Smooth muscle cell (in vitro differentiated cells): ENCODE measurements around the gene CRIP2. TPM values are rescaled to one million over a fixed set of nuclear protein-coding genes. Genes with fewer than 3 reads are reported as not detected.

Source experiments
- DNase-seq: peaks from one replicate; lab custom pipeline; 2025; ENCODE audit not compliant: unreplicated experiment; lab: John Stamatoyannopoulos, UW
- H2AFZ ChIP-seq: fragments of 200-600 bp; sonication (generic); 2 replicates; pipeline ENCODE4 v1.6.0; 2016; ENCODE audit warnings: antibody characterized with exemption, low read depth, mild to moderate bottlenecking
- H3F3A ChIP-seq: fragments of 200-600 bp; sonication (generic); 2 replicates; pipeline ENCODE4 v1.6.0; 2017; ENCODE audit warnings: antibody characterized with exemption, low read depth
- H3K27ac ChIP-seq: fragments of 200-600 bp; sonication (generic); 2 replicates; pipeline ENCODE4 v1.5.1; 2016; ENCODE audit warnings: low read depth, mild to moderate bottlenecking
- H3K27me3 ChIP-seq: fragments of 200-600 bp; sonication (generic); 2 replicates; pipeline ENCODE4 v1.6.1; 2016; ENCODE audit warnings: low read depth, mild to moderate bottlenecking
- H3K36me3 ChIP-seq: fragments of 200-600 bp; sonication (generic); 2 replicates; pipeline ENCODE4 v1.5.1; 2016; ENCODE audit warnings: low read depth
- H3K4me1 ChIP-seq: fragments of 200-600 bp; sonication (generic); 2 replicates; pipeline ENCODE4 v1.5.1; 2016; ENCODE audit warnings: low read depth
- H3K4me2 ChIP-seq: fragments of 200-600 bp; sonication (generic); 2 replicates; pipeline ENCODE4 v1.6.0; 2016; ENCODE audit warnings: mild to moderate bottlenecking
- H3K4me3 ChIP-seq: fragments of 200-600 bp; sonication (generic); 2 replicates; pipeline ENCODE4 v1.5.1; 2016; ENCODE audit warnings: mild to moderate bottlenecking
- H3K79me2 ChIP-seq: fragments of 200-600 bp; sonication (generic); 2 replicates; pipeline ENCODE4 v1.6.0; 2016; ENCODE audit warnings: low read depth, mild to moderate bottlenecking
- H3K9ac ChIP-seq: fragments of 200-600 bp; sonication (generic); 2 replicates; pipeline ENCODE4 v1.6.0; 2016; ENCODE audit warnings: low read depth
- H3K9me3 ChIP-seq: fragments of 200-600 bp; sonication (generic); replicated peaks from 2 replicates; pipeline ENCODE4 v1.5.1; 2016; ENCODE audit warnings: low read depth
- H4K20me1 ChIP-seq: fragments of 200-600 bp; sonication (generic); 2 replicates; pipeline ENCODE4 v1.6.0; 2016; ENCODE audit warnings: low read depth
- CTCF ChIP-seq: fragments of 200-600 bp; sonication (generic); IDR thresholded peaks from 2 replicates; pipeline ENCODE4 v1.5.1; 2017; ENCODE audit warnings: borderline replicate concordance, mild to moderate bottlenecking, antibody characterized with exemption; ENCODE audit not compliant: insufficient read depth, poor library complexity, severe bottlenecking
- WGBS: methylation state at CpG from one replicate; pipeline ENCODE4 v1.1.7; 2016; ENCODE audit warnings: low lambda C conversion rate; 5-methylcytosine and 5-hydroxymethylcytosine counted together
- polyA plus RNA-seq: library from polyadenylated mRNA; unstranded; fragments of >200 nt; fragmentation: Nextera tagmentation; extraction: Ambion mirVana; gene quantifications from 2 replicates; pipeline ENCODE4 v1.2.1, GENCODE V29; 2016
- total RNA-seq: library from RNA; depleted of rRNA; stranded (reverse); fragments of >200 nt; gene quantifications from 2 replicates; pipeline ENCODE4 v1.2.3, GENCODE V29; 2014

CRIP2 gene
- total and polyA plus RNA-seq, 2 experiments from 2014 or later = 14.1 to 38.1 TPM

- no peak for DNase-seq
- no peak overlapping the region for H2AFZ ChIP-seq
- no peaks in the 10 kb centered on the region for H4K20me1 ChIP-seq
- TF ChIP-seq CTCF = no peak
- no peaks in the 10 kb centered on the region for H3K27me3 ChIP-seq
- no peak overlapping the region for H3K4me3 ChIP-seq
- H3K36me3 ChIP-seq = no peaks in the 10 kb centered on the region
- H3F3A ChIP-seq = no peaks in the 10 kb centered on the region
- no peak overlapping the region for H3K4me2 ChIP-seq
- no peaks in the 10 kb centered on the region for H3K9me3 ChIP-seq
- 84% methylated on average over 18 of the region's 29 CpGs for WGBS
- H3K79me2 ChIP-seq = no peaks in the 10 kb centered on the region
- no peak overlapping the region for H3K27ac ChIP-seq
- H3K4me1 ChIP-seq = no peaks in the 10 kb centered on the region
- H3K9ac ChIP-seq = no peak overlapping the region
Measured at GRCh38 chr14:105503935-105504692, 29.5 kb downstream of the CRIP2 start.

- Histone ChIP-seq H4K20me1 (no peaks in the 10 kb centered on the region), H3K4me2 (no peak overlapping the region), H3K79me2 (no peaks in the 10 kb centered on the region), H3K9me3 (no peaks in the 10 kb centered on the region), H3K36me3 (no peaks in the 10 kb centered on the region), H2AFZ (no peak overlapping the region), H3K27ac (no peak overlapping the region), H3K27me3 (no peaks in the 10 kb centered on the region), H3K4me3 (no peak overlapping the region), H3F3A (no peaks in the 10 kb centered on the region), H3K9ac (no peak overlapping the region), H3K4me1 (no peaks in the 10 kb centered on the region)
- no peak for TF ChIP-seq CTCF
- whole genome bisulfite sequencing = 84% methylated on average over 16 of the region's 16 CpGs
- no peak for DNase-seq
Measured at GRCh38 chr14:105505101-105505500, 30.5 kb downstream of the CRIP2 start.

GRCh38 chr14:105507247-105507646 lies 32.6 kb downstream of the CRIP2 start:
- Histone ChIP-seq H3K27me3 (peaks cover 5% of the 10 kb centered on the region), H3K4me3 (no peak overlapping the region), H3K4me2 (no peak overlapping the region), H3F3A (no peaks in the 10 kb centered on the region), H3K27ac (no peak overlapping the region), H4K20me1 (no peaks in the 10 kb centered on the region), H3K79me2 (no peaks in the 10 kb centered on the region), H3K36me3 (no peaks in the 10 kb centered on the region), H3K9ac (no peak overlapping the region), H2AFZ (no peak overlapping the region), H3K9me3 (no peaks in the 10 kb centered on the region), H3K4me1 (no peaks in the 10 kb centered on the region)
- TF ChIP-seq CTCF = no peak
- 88% methylated on average over 17 of the region's 17 CpGs for WGBS
- no peak for DNase-seq

GRCh38 chr14:105508069-105508468 lies 33.4 kb downstream of the CRIP2 start:
- no peaks in the 10 kb centered on the region for H3K9me3 ChIP-seq
- peaks cover 5% of the 10 kb centered on the region for H3K27me3 ChIP-seq
- no peaks in the 10 kb centered on the region for H3F3A ChIP-seq
- H3K9ac ChIP-seq = no peak overlapping the region
- H3K4me1 ChIP-seq = no peaks in the 10 kb centered on the region
- H3K27ac ChIP-seq = no peak overlapping the region
- H3K4me2 ChIP-seq = no peak overlapping the region
- H3K36me3 ChIP-seq = no peaks in the 10 kb centered on the region
- H2AFZ ChIP-seq = no peak overlapping the region
- 89% methylated on average over 16 of the region's 16 CpGs for WGBS
- H3K4me3 ChIP-seq = no peak overlapping the region
- DNase-seq = no peak
- H4K20me1 ChIP-seq = no peaks in the 10 kb centered on the region
- no peak for TF ChIP-seq CTCF
- no peaks in the 10 kb centered on the region for H3K79me2 ChIP-seq
